Esophagus (tissue), 2 donors: ENCODE results near the gene GRB2. TPM values are rescaled to one million over a fixed set of nuclear protein-coding genes. Genes with fewer than 3 reads are reported as not detected.
"Not testable (repeated sequence)": the region's sequence is repeated elsewhere in the genome, so short reads cannot be mapped to it uniquely, and the experiment has no call there.

Experiments used
- H3K27ac ChIP-seq, 2 donors: one replicate each; pipeline ENCODE4 v1.5.1; 2013; ENCODE audit warnings: low read depth in 2 of 2, mild to moderate bottlenecking in 2 of 2, inconsistent platforms in 1 of 2, low read length in 1 of 2, moderate library complexity in 1 of 2
- H3K27me3 ChIP-seq, 2 donors: one replicate each; pipeline ENCODE4 v1.6.1; 2013; ENCODE audit warnings: low read length in 2 of 2, control low read depth in 1 of 2, mild to moderate bottlenecking in 1 of 2; ENCODE audit not compliant: insufficient read depth in 2 of 2, control insufficient read depth in 1 of 2
- H3K36me3 ChIP-seq, 2 donors: one replicate each; pipeline ENCODE4 v1.6.1; 2013; ENCODE audit warnings: low read length in 1 of 2; ENCODE audit not compliant: control insufficient read depth in 2 of 2, insufficient read depth in 2 of 2
- H3K4me1 ChIP-seq, 2 donors: one replicate each; pipeline ENCODE4 v1.6.1; 2013; ENCODE audit warnings: low read length in 1 of 2; ENCODE audit not compliant: control insufficient read depth in 2 of 2, insufficient read depth in 2 of 2
- H3K4me3 ChIP-seq, 2 donors: one replicate each; pipeline ENCODE4 v1.5.1; 2013; ENCODE audit warnings: low read length in 2 of 2, mild to moderate bottlenecking in 2 of 2, low read depth in 1 of 2, moderate library complexity in 1 of 2
- H3K9me3 ChIP-seq, 2 donors: one replicate each; pipeline ENCODE4 v1.6.1; 2013; ENCODE audit warnings: mild to moderate bottlenecking in 2 of 2, low read depth in 1 of 2, low read length in 1 of 2, moderate library complexity in 1 of 2; ENCODE audit not compliant: control insufficient read depth in 2 of 2, insufficient read depth in 1 of 2
- WGBS, 2 donors: extraction: QIAGEN DNeasy Blood & Tissue Kit; methylation state at CpG; one replicate each; pipeline ENCODE4 v1.1.7; 2013; 5-methylcytosine and 5-hydroxymethylcytosine counted together
- polyA plus RNA-seq, 2 donors: library from polyadenylated mRNA; stranded (reverse); fragments of 200-250 nt; gene quantifications; one replicate each; pipeline ENCODE4 v1.2.3, GENCODE V29; 2013
- donor health status: healthy with polysubstance abuse.
- donor health status: Bipolar disorder and iron deficiency.

Gene GRB2
- polyA plus RNA-seq, 2 donors = 23.2 to 36.6 TPM

GRCh38 chr17:75285123-75285522, 120.4 kb downstream of the GRB2 start:
- Histone ChIP-seq H3K9me3 (no peaks in the 10 kb centered on the region), H3K27ac (no peak overlapping the region), H3K4me3 (no peak overlapping the region), H3K36me3 (peaks cover 7 to 15% of the 10 kb centered on the region in 2 donors), H3K4me1 (peaks cover 0 to 2% of the 10 kb centered on the region in 2 donors), H3K27me3 (no peaks in the 10 kb centered on the region)
- WGBS, 2 donors = 83 to 84% methylated on average over 6 of the region's 6 CpGs

- WGBS, 2 donors = 91 to 94% methylated on average over 4 of the region's 4 CpGs
- not testable (repeated sequence) for H3K4me1 ChIP-seq, H3K27me3 ChIP-seq, H3K27ac ChIP-seq, H3K9me3 ChIP-seq, H3K4me3 ChIP-seq
- H3K36me3 ChIP-seq = peaks cover 5 to 12% of the 10 kb centered on the region in 2 donors
These were observed 125.3 kb downstream of the GRB2 start for GRCh38 chr17:75280189-75280588.

- Histone ChIP-seq H3K4me1 (peaks cover 0 to 6% of the 10 kb centered on the region in 2 donors), H3K9me3 (no peaks in the 10 kb centered on the region), H3K27ac (no peak overlapping the region), H3K4me3 (no peak overlapping the region), H3K36me3 (peaks cover 5 to 10% of the 10 kb centered on the region in 2 donors), H3K27me3 (no peaks in the 10 kb centered on the region)
- 72 to 76% methylated on average over 6 of the region's 6 CpGs for WGBS, 2 donors
These were observed 127.8 kb downstream of the GRB2 start for GRCh38 chr17:75277664-75278071.

GRCh38 chr17:75273977-75274708, 131.3 kb downstream of the GRB2 start:
- 69 to 73% methylated on average over 7 of the region's 7 CpGs for WGBS, 2 donors
- no peaks in the 10 kb centered on the region for H3K9me3 ChIP-seq

GRCh38 chr17:75272848-75273184, 132.7 kb downstream of the GRB2 start:
- H3K9me3 ChIP-seq = no peaks in the 10 kb centered on the region
- no peak overlapping the region for H3K4me3 ChIP-seq
- no peaks in the 10 kb centered on the region for H3K27me3 ChIP-seq
- peaks cover 0 to 15% of the 10 kb centered on the region in 2 donors for H3K4me1 ChIP-seq
- H3K27ac ChIP-seq = peak overlapping the region in 1 of 2 donors; percentile 28
- H3K36me3 ChIP-seq = peaks cover 0 to 3% of the 10 kb centered on the region in 2 donors
- 67 to 73% methylated on average over 3 of the region's 3 CpGs for whole genome bisulfite sequencing, 2 donors

More at GRCh38 chr17:75273977-75274708, 131.3 kb downstream of the GRB2 start:
- Histone ChIP-seq H3K27ac (no peak overlapping the region), H3K4me1 (peaks cover 0 to 17% of the 10 kb centered on the region in 2 donors), H3K4me3 (no peak overlapping the region), H3K36me3 (peaks cover 5 to 6% of the 10 kb centered on the region in 2 donors), H3K27me3 (no peaks in the 10 kb centered on the region)

- peaks cover 0 to 15% of the 10 kb centered on the region in 2 donors for H3K4me1 ChIP-seq
- peaks cover 0 to 5% of the 10 kb centered on the region in 2 donors for H3K36me3 ChIP-seq
- WGBS, 2 donors = 49 to 52% methylated on average over 24 of the region's 24 CpGs
- no peaks in the 10 kb centered on the region for H3K9me3 ChIP-seq
- H3K27ac ChIP-seq = peak overlapping the region; percentile 28 to 68
- H3K4me3 ChIP-seq = peak overlapping the region in 1 of 2 donors; percentile 70
- H3K27me3 ChIP-seq = no peaks in the 10 kb centered on the region
These were observed 133.3 kb downstream of the GRB2 start for GRCh38 chr17:75271955-75272847.

GRCh38 chr17:75271233-75271954, 134.1 kb downstream of the GRB2 start:
- WGBS, 2 donors = 0% methylated on average over 55 to 74 of the region's 74 CpGs
- H3K4me1 ChIP-seq = peaks cover 0 to 15% of the 10 kb centered on the region in 2 donors
- no peaks in the 10 kb centered on the region for H3K27me3 ChIP-seq
- H3K36me3 ChIP-seq = peaks cover 0 to 9% of the 10 kb centered on the region in 2 donors
- peak overlapping the region; percentile 70 to 84 for H3K4me3 ChIP-seq
- H3K27ac ChIP-seq = peak overlapping the region; percentile 68 to 95
- no peaks in the 10 kb centered on the region for H3K9me3 ChIP-seq

- no peaks in the 10 kb centered on the region for H3K27me3 ChIP-seq
- H3K27ac ChIP-seq = peak within 1 kb of the TSS; percentile 93 to 95
- peaks cover 0 to 15% of the 10 kb centered on the region in 2 donors for H3K4me1 ChIP-seq
- peak within 1 kb of the TSS; percentile 70 to 84 for H3K4me3 ChIP-seq
- H3K9me3 ChIP-seq = no peaks in the 10 kb centered on the region
- 1% methylated on average over 22 to 39 of the region's 39 CpGs for WGBS, 2 donors
- H3K36me3 ChIP-seq = peaks cover 0 to 13% of the 10 kb centered on the region in 2 donors
These were observed 134.6 kb downstream of the GRB2 start, which contains the start of gene MIF4GD for GRCh38 chr17:75270966-75271232. Gene MIF4GD, minus strand, starts transcription at chr17:75271231. Its CDS starts 1,036 bp downstream, at chr17:75270195.

GRCh38 chr17:75270218-75270965, 135.1 kb downstream of the GRB2 start:
- peaks cover 0 to 15% of the 10 kb centered on the region in 2 donors for H3K4me1 ChIP-seq
- H3K27me3 ChIP-seq = no peaks in the 10 kb centered on the region
- H3K4me3 ChIP-seq = peak overlapping the region; percentile 70 to 84
- H3K9me3 ChIP-seq = no peaks in the 10 kb centered on the region
- H3K36me3 ChIP-seq = peaks cover 5 to 18% of the 10 kb centered on the region in 2 donors
- WGBS, 2 donors = 1% methylated on average over 46 to 47 of the region's 47 CpGs
- H3K27ac ChIP-seq = peak overlapping the region; percentile 93 to 95
